HG03469 (cell line): ENCODE results near the gene DNMT1.

Experiments used
- ATAC-seq: cut with Tn5 transposase; IDR thresholded peaks from one replicate; pipeline ENCODE4 v1.9.1; 2021; ENCODE audit warnings: mild to moderate bottlenecking, moderate library complexity, moderate number of reproducible peaks; ENCODE audit not compliant: unreplicated experiment

Gene DNMT1

DNA sequence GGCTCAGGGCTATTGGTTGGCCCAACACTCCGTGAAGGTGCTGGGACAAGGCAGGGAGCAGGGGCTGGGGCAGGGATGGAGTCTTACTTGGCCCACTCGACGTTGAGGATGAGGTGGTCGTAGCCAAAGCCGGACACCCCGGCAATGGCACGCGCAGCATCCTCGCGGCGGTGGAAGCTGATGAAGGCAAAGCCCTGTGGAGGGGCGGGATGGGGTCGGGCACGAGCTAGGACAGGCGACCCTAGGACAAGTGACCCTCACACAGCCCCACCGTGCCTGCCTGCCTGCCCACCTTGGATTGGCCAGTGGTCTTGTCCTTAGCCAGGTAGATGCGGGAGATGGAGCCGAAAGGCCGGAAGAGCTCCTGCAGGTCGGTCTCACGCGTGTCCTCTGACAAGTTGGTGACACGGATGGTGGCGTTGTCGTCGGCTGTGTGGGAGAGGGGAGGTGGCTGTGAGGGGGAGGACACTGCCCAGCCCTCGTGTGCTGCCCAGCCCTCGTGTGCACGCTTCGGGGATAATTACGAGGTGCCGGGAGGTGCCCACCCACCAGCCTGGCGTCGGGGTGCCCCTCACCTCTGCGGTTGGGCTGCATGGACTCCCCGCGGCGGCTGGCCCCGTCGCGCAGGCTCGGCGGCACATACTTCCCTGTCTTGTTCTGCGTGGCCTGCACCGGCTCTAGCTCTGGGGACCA is 79.2 kb downstream of the DNMT1 start:
- ATAC-seq, result no peak

DNA sequence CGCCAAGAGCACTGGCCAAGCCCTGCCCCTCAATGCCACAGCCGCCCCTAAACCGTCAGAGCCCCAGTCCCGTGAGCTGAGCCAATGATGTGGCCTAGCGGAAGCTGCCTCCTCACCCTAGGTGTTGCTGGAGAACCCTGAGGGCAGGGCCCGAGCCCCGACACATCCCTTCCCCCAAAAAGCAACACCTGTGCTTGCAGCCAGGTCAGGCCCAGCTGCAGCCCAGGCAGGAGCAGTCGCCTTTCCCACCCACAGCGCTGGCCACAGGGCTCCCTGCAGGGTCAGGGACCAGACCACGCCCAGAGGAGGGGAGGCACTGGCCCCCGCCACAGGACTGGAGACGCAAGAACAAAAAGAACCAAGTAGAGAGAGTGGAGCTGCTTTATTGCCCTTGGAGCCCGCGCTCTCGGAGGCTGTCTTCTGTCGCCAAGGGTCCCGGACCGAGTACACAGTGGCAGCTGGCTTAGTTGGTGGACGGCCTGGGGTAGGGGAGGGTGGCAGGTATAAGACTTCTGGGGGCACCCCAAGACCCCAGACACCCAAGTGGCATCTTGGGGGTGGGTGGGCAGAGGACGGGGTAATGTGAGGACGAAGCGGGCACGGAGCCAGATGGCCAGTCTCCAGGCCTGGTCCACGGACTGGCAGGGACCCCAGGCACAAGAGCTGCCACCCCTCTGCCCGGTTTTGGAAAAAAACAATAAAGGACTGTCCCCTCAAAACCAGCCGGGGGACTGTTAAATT is 79.9 kb downstream of the DNMT1 start:
- ATAC-seq, result no peak

DNA sequence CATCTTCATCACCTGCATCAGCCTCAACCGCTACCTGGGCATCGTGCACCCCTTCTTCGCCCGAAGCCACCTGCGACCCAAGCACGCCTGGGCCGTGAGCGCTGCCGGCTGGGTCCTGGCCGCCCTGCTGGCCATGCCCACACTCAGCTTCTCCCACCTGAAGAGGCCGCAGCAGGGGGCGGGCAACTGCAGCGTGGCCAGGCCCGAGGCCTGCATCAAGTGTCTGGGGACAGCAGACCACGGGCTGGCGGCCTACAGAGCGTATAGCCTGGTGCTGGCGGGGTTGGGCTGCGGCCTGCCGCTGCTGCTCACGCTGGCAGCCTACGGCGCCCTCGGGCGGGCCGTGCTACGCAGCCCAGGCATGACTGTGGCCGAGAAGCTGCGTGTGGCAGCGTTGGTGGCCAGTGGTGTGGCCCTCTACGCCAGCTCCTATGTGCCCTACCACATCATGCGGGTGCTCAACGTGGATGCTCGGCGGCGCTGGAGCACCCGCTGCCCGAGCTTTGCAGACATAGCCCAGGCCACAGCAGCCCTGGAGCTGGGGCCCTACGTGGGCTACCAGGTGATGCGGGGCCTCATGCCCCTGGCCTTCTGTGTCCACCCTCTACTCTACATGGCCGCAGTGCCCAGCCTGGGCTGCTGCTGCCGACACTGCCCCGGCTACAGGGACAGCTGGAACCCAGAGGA is 80.6 kb downstream of the DNMT1 start:
- ATAC-seq, result no peak

DNA sequence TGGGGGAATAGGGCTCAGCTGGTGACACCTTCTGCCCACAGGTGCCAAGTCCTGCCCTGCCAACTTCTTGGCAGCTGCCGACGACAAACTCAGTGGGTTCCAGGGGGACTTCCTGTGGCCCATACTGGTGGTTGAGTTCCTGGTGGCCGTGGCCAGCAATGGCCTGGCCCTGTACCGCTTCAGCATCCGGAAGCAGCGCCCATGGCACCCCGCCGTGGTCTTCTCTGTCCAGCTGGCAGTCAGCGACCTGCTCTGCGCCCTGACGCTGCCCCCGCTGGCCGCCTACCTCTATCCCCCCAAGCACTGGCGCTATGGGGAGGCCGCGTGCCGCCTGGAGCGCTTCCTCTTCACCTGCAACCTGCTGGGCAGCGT is 81.2 kb downstream of the DNMT1 start:
- no peak for ATAC-seq

DNA sequence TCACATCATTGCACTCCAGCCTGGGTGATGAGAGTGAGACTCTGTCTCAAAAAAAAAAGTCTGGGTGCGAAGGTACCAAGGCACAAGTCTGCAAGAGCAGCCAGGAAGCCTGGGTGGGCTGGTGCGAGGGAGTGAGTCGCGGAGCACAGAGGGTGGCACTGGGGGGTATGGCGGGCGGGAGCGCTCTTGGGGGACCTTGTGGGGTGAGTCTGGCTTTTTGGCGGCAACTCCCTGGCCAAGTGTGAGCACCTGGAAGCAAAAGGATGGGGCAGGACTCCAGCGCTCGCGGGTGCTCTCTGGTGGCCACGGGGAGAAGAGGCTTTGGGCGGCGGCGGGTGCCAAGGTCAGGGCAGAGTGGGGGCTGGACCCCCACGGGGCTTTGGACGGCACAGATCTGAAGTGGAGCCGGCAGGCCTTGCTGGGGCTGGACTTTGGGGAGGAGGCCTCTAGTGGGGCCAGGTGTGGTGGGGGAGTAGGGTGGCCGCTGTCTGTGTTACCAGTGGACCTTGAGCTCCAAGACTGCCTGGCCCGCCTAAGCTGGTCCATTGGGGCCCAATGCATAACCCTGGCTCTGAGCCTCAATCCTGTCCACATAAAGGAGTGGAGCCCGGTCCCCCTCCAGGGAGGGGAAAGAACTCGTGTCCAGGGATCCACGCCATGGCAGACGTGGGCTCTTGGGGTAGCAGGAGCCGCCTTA is 81.7 kb downstream of the DNMT1 start:
- no peak for ATAC-seq

DNA sequence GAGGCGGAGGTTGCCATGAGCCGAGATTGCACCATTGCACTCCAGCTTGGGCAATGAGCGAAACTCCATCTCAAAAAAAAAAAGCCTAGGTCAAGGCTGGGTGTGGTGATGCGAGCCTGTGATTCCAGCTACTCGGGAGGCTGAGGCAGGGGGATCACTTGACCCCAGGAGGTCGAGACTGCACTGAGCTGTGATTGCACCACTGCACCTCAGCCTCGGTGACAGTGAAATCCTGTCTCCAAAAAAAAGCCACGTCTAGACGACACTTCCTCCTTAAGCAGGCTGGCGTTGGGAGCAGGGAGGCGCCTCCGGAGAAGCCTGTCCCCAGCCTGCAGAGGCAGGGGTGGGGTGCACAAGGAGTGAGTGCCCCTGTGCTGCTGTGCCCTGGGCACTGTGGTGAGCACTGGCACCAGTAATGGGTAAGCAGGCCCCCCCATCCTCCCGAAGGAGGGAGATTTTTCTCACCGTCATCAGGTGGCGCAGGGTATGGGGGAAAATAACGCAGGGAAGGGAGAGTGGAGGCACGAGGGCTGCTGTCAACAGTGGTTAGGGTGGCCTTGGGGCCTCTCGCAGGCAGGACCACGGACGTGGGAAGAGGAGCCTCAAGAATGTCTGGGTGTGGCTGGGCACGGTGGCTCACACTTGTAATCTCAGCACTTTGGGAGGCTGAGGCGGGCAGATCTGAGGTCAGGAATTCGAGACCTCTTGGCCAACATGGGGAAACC is 82.6 kb downstream of the DNMT1 start:
- no peak for ATAC-seq

DNA sequence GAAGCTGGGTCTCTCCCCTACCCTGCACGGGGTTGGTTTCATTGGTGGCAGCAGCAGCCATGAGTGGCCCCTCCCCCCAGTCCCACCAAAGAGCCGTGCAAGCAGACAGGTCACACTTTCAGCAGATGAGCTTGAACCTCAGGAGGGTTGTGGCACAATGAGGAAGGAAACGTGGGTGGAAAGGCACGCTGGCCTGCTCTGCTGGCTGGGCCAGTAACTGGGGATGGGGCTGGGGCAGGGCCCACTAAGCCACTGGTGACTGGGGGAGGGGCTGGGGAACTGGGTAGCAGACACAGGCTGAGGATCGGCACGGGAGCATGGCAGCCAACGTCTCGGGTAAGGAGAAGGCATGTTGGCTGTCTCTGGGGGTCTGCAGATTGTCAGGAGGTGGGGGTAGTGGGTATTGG is 83.3 kb downstream of the DNMT1 start, which contains the start of gene P2RY11:
Gene P2RY11 (plus strand): TSS at position 289 of the 407 bp plus-strand sequence. CDS start 29 bp downstream, at position 318.
- no peak for ATAC-seq

DNA sequence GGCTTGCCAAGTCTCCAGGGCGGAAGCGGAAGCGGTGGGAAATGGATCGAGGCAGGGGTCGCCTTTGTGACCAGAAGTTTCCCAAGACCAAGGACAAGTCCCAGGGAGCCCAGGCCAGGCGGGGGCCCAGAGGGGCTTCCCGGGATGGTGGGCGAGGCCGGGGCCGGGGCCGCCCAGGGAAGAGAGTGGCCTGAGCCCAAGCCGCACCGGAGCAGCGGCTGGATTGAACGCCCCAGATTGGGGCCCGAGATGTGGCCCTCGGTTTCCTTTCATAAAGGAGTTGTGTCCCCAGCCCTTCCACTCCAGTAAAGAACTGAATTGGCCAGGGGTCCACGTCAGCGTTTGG is 83.8 kb downstream of the DNMT1 start:
- no peak for ATAC-seq

DNA sequence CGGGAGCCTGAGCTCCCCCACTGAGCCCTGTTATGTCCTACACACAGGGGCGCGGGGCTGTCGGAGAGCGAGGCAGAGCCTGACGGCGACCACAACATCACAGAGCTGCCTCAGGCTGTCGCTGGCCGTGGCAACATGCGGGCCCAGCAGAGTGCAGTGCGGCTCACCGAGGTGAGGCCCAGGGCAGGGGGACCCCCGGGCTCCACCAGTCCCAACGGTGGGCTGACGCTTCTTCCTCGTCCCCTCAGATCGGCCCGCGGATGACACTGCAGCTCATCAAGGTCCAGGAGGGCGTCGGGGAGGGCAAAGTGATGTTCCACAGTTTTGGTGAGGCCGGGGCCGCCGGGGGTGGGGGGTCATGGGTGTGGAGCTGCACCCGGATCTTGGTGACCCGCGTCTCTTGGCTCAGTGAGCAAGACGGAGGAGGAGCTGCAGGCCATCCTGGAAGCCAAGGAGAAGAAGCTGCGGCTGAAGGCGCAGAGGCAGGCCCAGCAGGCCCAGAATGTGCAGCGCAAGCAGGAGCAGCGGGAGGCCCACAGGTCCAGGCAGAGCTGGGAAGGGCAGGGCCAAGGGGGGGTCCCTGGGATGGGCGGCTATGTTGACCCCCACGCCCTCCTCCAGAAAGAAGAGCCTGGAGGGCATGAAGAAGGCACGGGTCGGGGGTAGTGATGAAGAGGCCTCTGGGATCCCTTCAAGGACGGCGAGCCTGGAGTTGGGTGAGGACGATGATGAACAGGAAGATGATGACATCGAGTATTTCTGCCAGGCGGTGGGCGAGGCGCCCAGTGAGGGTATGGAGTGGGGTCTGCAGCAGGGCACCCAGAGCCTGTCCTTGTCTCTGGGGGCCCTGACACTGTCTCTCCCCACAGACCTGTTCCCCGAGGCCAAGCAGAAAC is 84.4 kb downstream of the DNMT1 start:
- ATAC-seq, result no peak

DNA sequence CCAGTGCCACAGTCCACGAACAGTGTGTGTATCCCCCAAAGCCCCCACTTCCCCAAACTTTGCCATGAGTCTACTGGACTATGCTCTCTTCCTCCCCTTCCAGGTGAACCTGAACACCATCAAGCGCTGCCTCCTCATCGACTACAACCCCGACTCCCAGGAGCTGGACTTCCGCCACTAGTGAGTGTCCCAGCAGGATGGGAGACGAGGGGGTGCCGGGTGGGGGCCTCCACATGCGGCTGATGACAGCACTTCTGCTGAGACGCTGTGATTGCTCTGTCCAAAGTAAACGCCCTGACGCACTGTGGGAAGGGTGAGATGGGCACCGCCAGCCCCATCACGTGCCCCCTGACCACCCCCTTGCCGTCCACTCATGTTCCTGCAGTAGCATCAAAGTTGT is 85.2 kb downstream of the DNMT1 start:
- no peak for ATAC-seq

DNA sequence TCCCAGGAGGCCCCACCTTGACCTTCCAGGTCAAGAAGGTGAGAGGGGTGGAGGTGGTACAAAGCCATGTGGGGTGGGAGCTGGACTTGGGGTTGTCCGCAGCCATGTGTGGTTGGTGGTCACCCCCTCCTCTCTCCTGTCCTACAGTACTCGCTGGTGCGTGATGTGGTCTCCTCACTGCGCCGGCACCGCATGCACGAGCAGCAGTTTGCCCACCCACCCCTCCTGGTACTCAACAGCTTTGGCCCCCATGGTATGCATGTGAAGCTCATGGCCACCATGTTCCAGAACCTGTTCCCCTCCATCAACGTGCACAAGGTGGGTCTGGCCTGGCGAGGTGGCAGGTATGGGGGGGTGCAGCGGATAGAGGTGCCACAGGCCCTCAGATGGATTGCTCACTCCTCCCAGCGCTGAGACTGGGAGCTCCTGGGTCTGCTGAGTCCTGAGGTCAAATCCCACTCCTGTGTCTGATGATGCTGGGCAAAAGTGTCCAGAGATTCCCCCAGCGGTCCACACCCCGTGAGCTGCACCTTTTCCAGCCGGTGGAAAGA is 86.9 kb downstream of the DNMT1 start:
- ATAC-seq, result no peak

DNA sequence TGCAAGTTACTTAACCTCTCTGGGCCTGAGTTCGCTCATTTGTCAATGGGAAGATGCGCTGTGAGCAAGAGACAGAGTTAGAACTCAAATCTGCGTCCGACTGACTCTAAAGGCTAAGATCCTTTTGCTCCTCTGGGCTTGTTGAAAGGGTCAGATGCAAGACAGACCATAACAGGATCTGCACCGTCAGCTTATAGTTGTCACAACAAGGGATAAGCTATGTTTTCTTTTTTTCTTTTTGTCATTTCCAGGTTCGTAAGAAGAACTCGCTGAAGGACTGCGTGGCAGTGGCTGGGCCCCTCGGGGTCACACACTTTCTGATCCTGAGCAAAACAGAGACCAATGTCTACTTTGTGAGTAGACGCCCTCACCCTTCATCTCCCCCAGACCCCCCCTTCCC is 87.5 kb downstream of the DNMT1 start:
- ATAC-seq, result no peak

DNA sequence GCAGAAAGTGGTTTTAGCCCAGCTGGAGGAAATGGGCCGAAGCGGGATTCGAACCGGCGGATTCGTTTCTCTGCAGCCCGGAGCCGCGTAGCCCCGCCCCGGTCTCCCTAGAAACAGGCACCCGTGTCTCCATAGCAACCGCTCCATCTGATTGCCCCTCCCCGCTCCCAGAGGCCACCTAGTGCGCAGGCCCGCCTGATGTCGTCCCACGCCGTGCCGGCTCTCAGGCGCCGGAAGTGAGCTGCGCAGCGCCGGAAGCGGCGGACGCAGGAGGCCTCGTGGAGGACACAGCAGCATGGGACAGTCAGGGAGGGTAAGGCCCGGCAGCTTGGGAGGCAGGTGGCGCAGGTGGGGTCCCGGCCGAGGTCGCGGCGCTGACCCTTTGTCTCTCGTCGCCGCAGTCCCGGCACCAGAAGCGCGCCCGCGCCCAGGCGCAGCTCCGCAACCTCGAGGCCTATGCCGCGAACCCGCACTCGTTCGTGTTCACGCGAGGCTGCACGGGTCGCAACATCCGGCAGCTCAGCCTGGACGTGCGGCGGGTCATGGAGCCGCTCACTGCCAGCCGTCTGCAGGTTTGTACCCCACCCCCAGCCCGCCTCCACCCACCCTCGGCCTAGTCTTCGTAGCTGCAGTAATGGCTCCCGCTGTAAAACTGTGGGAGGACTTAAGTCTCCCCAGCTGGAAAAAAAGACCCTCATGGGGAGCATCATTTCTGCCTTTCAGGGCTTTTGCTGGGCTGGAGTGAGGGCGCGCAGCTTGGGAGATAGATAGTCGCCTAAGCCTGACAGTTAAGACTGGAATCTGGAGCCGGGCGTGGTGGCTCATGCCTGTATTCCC is 88.4 kb downstream of the DNMT1 start, which contains the start of gene PPAN:
Gene PPAN (plus strand): TSS at position 263 of the 837 bp plus-strand sequence. CDS start 33 bp downstream, at position 296.
- ATAC-seq, result peak; percentile 33

DNA sequence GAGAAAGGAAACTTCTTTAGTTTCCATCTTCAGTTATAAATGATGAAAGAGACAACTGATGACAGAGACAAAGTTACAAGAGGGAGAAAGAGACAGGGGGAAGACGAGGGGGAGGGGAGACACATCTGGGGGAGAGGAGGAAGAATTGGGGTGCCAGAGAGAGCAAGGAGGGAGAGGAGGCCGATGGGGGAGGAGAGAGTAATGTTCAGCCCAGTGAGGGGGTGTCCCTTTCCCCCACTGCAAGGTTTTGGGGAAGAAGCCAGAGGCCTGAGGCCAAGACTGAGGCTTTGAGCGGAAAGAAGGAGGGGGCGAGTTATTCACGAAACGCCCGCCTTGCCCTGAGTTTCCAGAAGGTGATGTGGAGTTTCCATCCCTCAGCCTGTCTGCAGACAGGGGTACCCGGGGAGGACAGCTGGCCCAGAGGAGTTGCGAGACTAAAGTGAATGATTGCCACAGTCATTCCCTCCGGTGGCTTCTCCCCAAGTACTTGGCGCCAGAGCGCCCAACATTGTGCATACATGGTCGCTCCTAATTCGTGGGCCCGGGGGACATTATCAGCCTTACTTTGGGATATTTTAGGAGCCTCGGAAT is 89.1 kb downstream of the DNMT1 start:
- no peak for ATAC-seq

DNA sequence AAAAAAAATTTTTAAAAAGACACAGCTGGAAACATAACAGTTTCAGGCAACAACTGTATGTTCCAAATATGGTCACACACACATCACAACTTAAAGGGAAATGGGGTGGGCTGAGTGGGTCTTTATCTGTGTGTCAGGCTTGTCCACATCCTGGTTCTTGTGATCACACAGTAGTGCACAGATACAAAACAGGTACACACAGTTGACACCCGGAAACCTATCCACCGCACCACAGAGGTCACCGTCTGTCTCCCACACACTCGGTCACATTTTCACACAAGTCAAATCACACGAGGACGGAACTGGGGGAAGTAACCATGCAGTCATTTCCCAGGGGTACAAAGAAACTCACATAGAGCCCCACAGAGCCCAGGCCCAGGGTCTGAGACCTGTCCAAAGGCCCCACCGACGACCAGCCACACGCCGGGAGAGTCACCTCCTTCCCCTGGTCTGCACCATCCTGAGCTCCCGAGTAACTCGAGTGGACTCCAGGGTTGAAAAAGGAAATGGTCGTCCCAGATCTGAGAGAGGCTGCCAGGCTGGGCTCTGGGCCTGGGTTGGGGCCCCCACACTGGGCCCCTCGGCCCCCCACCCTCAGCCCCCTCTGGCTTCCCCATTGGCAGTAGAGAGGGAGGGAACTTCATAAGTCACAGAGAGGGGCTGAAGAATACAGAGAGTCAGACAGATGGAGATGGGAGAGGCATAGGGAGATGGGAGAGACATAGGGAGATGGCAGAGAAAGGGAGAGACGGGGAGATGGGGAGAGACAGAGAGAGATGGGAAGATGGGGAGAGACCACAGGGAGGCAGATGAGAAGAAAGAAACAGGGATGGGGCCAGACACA is 89.9 kb downstream of the DNMT1 start:
- ATAC-seq, result peak; percentile 30

DNA sequence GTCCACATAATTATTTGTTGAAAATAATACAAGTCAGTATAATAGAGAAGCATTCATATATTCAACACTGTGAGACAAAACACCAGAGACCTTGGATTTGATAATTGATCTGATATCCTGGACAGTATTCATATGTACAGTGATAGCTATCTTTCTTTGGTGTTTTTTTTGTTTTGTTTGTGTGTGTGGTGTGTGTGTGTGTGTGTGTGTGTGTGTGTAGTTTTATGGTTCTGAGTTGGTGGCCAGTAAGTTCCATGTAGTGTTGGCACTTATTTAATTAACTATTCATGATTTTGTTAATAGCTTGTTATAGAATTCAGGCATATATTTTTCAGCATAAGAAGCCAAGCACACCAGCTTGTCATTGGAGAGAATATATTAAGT is 90.6 kb downstream of the DNMT1 start:
- no peak for ATAC-seq

DNA sequence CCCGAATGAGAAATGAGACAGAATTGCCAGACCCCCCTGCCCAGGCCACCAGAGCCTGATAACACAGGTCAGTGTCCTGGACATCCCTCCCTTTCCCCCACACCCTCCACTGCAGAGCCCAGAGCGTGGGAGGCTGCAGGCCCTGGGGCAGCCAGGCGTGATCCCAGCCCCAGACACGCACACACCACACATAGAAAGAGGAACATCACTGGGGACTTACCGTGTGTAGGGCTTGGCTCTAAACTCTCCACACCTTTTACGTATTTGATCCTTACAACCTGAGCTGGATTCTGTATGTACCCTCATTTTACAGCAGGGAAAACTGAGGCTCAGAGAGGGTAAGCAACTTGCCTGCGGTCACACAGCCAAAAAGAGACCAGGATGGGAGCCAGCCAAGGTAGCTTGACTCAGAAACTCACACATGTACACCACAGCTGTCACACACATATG is 91.9 kb downstream of the DNMT1 start:
- no peak for ATAC-seq
